Esophagus (tissue), 2 donors: ENCODE data around the gene MYCBP2. TPM values are rescaled to one million over a fixed set of nuclear protein-coding genes. Genes with fewer than 3 reads are reported as not detected.

Experiments used
- H3K27ac ChIP-seq, 2 donors: one replicate each; pipeline ENCODE4 v1.5.1; 2013; ENCODE audit warnings: low read depth in 2 of 2, mild to moderate bottlenecking in 2 of 2, inconsistent platforms in 1 of 2, low read length in 1 of 2, moderate library complexity in 1 of 2
- H3K27me3 ChIP-seq, 2 donors: one replicate each; pipeline ENCODE4 v1.6.1; 2013; ENCODE audit warnings: low read length in 2 of 2, control low read depth in 1 of 2, mild to moderate bottlenecking in 1 of 2; ENCODE audit not compliant: insufficient read depth in 2 of 2, control insufficient read depth in 1 of 2
- H3K36me3 ChIP-seq, 2 donors: one replicate each; pipeline ENCODE4 v1.6.1; 2013; ENCODE audit warnings: low read length in 1 of 2; ENCODE audit not compliant: control insufficient read depth in 2 of 2, insufficient read depth in 2 of 2
- H3K4me1 ChIP-seq, 2 donors: one replicate each; pipeline ENCODE4 v1.6.1; 2013; ENCODE audit warnings: low read length in 1 of 2; ENCODE audit not compliant: control insufficient read depth in 2 of 2, insufficient read depth in 2 of 2
- H3K4me3 ChIP-seq, 2 donors: one replicate each; pipeline ENCODE4 v1.5.1; 2013; ENCODE audit warnings: low read length in 2 of 2, mild to moderate bottlenecking in 2 of 2, low read depth in 1 of 2, moderate library complexity in 1 of 2
- H3K9me3 ChIP-seq, 2 donors: one replicate each; pipeline ENCODE4 v1.6.1; 2013; ENCODE audit warnings: mild to moderate bottlenecking in 2 of 2, low read depth in 1 of 2, low read length in 1 of 2, moderate library complexity in 1 of 2; ENCODE audit not compliant: control insufficient read depth in 2 of 2, insufficient read depth in 1 of 2
- WGBS, 2 donors: extraction: QIAGEN DNeasy Blood & Tissue Kit; methylation state at CpG; one replicate each; pipeline ENCODE4 v1.1.7; 2013; 5-methylcytosine and 5-hydroxymethylcytosine counted together
- polyA plus RNA-seq, 2 donors: library from polyadenylated mRNA; stranded (reverse); fragments of 200-250 nt; gene quantifications; one replicate each; pipeline ENCODE4 v1.2.3, GENCODE V29; 2013
- donor health status: healthy with polysubstance abuse.
- donor health status: Bipolar disorder and iron deficiency.

Gene MYCBP2
- polyA plus RNA-seq, 2 donors = 28.1 to 37.7 TPM

GRCh38 chr13:77042566-77043177 is 284.2 kb downstream of the MYCBP2 start:
- no peak overlapping the region for H3K27ac ChIP-seq
- no peaks in the 10 kb centered on the region for H3K27me3 ChIP-seq
- no peaks in the 10 kb centered on the region for H3K9me3 ChIP-seq
- H3K36me3 ChIP-seq = peaks cover 0 to 4% of the 10 kb centered on the region in 2 donors
- H3K4me1 ChIP-seq = no peaks in the 10 kb centered on the region
- H3K4me3 ChIP-seq = no peak overlapping the region
- WGBS, 2 donors = 73 to 76% methylated on average over 5 of the region's 5 CpGs

GRCh38 chr13:77040835-77041234 is 286.1 kb downstream of the MYCBP2 start:
- Histone ChIP-seq H3K4me1 (no peaks in the 10 kb centered on the region), H3K4me3 (no peak overlapping the region), H3K27ac (no peak overlapping the region), H3K9me3 (no peaks in the 10 kb centered on the region), H3K27me3 (no peaks in the 10 kb centered on the region), H3K36me3 (no peaks in the 10 kb centered on the region)
- 91 to 96% methylated on average over 9 of the region's 9 CpGs for WGBS, 2 donors

GRCh38 chr13:77040076-77040475 is 286.8 kb downstream of the MYCBP2 start:
- no peak overlapping the region for H3K27ac ChIP-seq
- no peak overlapping the region for H3K4me3 ChIP-seq
- H3K4me1 ChIP-seq = no peaks in the 10 kb centered on the region
- H3K27me3 ChIP-seq = no peaks in the 10 kb centered on the region
- WGBS, 2 donors = 83 to 90% methylated on average over 7 of the region's 7 CpGs
- no peaks in the 10 kb centered on the region for H3K36me3 ChIP-seq
- H3K9me3 ChIP-seq = no peaks in the 10 kb centered on the region

GRCh38 chr13:77038907-77039480 is 287.9 kb downstream of the MYCBP2 start:
- Histone ChIP-seq H3K9me3 (no peaks in the 10 kb centered on the region), H3K4me3 (no peak overlapping the region), H3K36me3 (no peaks in the 10 kb centered on the region), H3K27ac (no peak overlapping the region), H3K4me1 (no peaks in the 10 kb centered on the region), H3K27me3 (no peaks in the 10 kb centered on the region)
- WGBS, 2 donors = 64 to 70% methylated on average over 5 of the region's 5 CpGs

- WGBS, 2 donors = 88 to 91% methylated on average over 1 of the region's 1 CpG
- no peaks in the 10 kb centered on the region for H3K9me3 ChIP-seq
- no peaks in the 10 kb centered on the region for H3K4me1 ChIP-seq
- H3K27ac ChIP-seq = no peak overlapping the region
- no peak overlapping the region for H3K4me3 ChIP-seq
- H3K27me3 ChIP-seq = no peaks in the 10 kb centered on the region
- no peaks in the 10 kb centered on the region for H3K36me3 ChIP-seq
Measured at GRCh38 chr13:77036279-77036678, 290.6 kb downstream of the MYCBP2 start.

- 94 to 98% methylated on average over 5 of the region's 5 CpGs for WGBS, 2 donors
- H3K4me1 ChIP-seq = no peaks in the 10 kb centered on the region
- H3K9me3 ChIP-seq = no peaks in the 10 kb centered on the region
Measured at GRCh38 chr13:77034881-77035280, 292.0 kb downstream of the MYCBP2 start.

GRCh38 chr13:77033717-77034302 is 293.1 kb downstream of the MYCBP2 start:
- WGBS, 2 donors = 91 to 93% methylated on average over 4 of the region's 4 CpGs
- H3K27me3 ChIP-seq = no peaks in the 10 kb centered on the region
- no peaks in the 10 kb centered on the region for H3K9me3 ChIP-seq
- no peak overlapping the region for H3K27ac ChIP-seq
- H3K4me3 ChIP-seq = no peak overlapping the region
- H3K36me3 ChIP-seq = no peaks in the 10 kb centered on the region
- H3K4me1 ChIP-seq = no peaks in the 10 kb centered on the region

More at GRCh38 chr13:77034881-77035280, 292.0 kb downstream of the MYCBP2 start:
- Histone ChIP-seq H3K27ac (no peak overlapping the region), H3K36me3 (no peaks in the 10 kb centered on the region), H3K4me3 (no peak overlapping the region), H3K27me3 (no peaks in the 10 kb centered on the region)

GRCh38 chr13:77031656-77032243 is 295.1 kb downstream of the MYCBP2 start:
- Histone ChIP-seq H3K36me3 (no peaks in the 10 kb centered on the region), H3K27me3 (no peaks in the 10 kb centered on the region), H3K9me3 (no peaks in the 10 kb centered on the region), H3K27ac (no peak overlapping the region), H3K4me3 (no peak overlapping the region), H3K4me1 (no peaks in the 10 kb centered on the region)
- 93 to 95% methylated on average over 6 of the region's 6 CpGs for WGBS, 2 donors

GRCh38 chr13:77029436-77029835 is 297.5 kb downstream of the MYCBP2 start:
- 83 to 87% methylated on average over 1 of the region's 1 CpG for WGBS, 2 donors
- Histone ChIP-seq H3K27ac (no peak overlapping the region), H3K27me3 (no peaks in the 10 kb centered on the region), H3K9me3 (no peaks in the 10 kb centered on the region), H3K4me3 (no peak overlapping the region), H3K36me3 (no peaks in the 10 kb centered on the region), H3K4me1 (no peaks in the 10 kb centered on the region)
